Activated CD8-positive, alpha-beta memory T cell treated with anti-CD3 and anti-CD28 coated beads, Interleukin-2, amount 50 U/mL, for 4 hours (primary cell): Measurements from ENCODE around the gene ELAVL2.
A peak's percentile ranks its signal among the peaks of the same experiment; 100 is the strongest.

Experiments used
- DNase-seq: peaks from one replicate; pipeline ENCODE4 v3.0.0-alpha.2; 2020

The ELAVL2 gene

GRCh38 chr9:23826120-23826629, at the start of gene ELAVL2:
ELAVL2 (minus strand) TSS chr9:23826240; CDS start chr9:23762234, 64,006 bp downstream.
- DNase-seq = peak; percentile 24

- no peak for DNase-seq
Observed at GRCh38 chr9:23858234-23858633, 32.2 kb upstream of the ELAVL2 start.

GRCh38 chr9:23855873-23856604, 30.0 kb upstream of the ELAVL2 start:
- DNase-seq = no peak

GRCh38 chr9:23850690-23851629, 24.9 kb upstream of the ELAVL2 start:
- DNase-seq = no peak

GRCh38 chr9:23850242-23850689, 24.2 kb upstream of the ELAVL2 start:
- DNase-seq = no peak

GRCh38 chr9:23849379-23850035, 23.5 kb upstream of the ELAVL2 start:
- no peak for DNase-seq

- no peak for DNase-seq
Observed at GRCh38 chr9:23842565-23843129, 16.6 kb upstream of the ELAVL2 start.

GRCh38 chr9:23841304-23841703, 15.3 kb upstream of the ELAVL2 start:
- DNase-seq = no peak

GRCh38 chr9:23837038-23837437, 11.0 kb upstream of the ELAVL2 start:
- no peak for DNase-seq

- DNase-seq = no peak
Observed at GRCh38 chr9:23830929-23831730, 5.1 kb upstream of the ELAVL2 start.

GRCh38 chr9:23830476-23830805, 4.4 kb upstream of the ELAVL2 start:
- no peak for DNase-seq

GRCh38 chr9:23829580-23830475, 3.8 kb upstream of the ELAVL2 start:
- no peak for DNase-seq

GRCh38 chr9:23825700-23826099, 340 bp downstream of the ELAVL2 start:
- no peak for DNase-seq

GRCh38 chr9:23824830-23825591, 1.0 kb downstream of the ELAVL2 start:
- DNase-seq = no peak

GRCh38 chr9:23823986-23824829, 1.8 kb downstream of the ELAVL2 start:
- DNase-seq = no peak

- DNase-seq = no peak
Observed at GRCh38 chr9:23823269-23823668, 2.8 kb downstream of the ELAVL2 start.

- DNase-seq = no peak
Observed at GRCh38 chr9:23822261-23823169, 3.5 kb downstream of the ELAVL2 start.
